Astrocyte of the spinal cord (primary cell): ENCODE data around the gene CASZ1.

Experiments used
- DNase-seq: peaks from one replicate; pipeline ENCODE4 v3.0.0; 2011; ENCODE audit warnings: low read depth, low spot score
- H3K4me3 ChIP-seq: 2 replicates; pipeline ENCODE4 v1.5.1; 2011; ENCODE audit warnings: low read depth, mild to moderate bottlenecking, low read length, moderate library complexity
- in situ Hi-C: cut with HindIII; loops from 2 replicates; pipeline ENCODE4 v1.10.0; 2017; ENCODE audit warnings: low sequenced_read_pairs
- TF ChIP-seq, protein P1 (sequence below): IDR thresholded peaks from 2 replicates; pipeline ENCODE4 v1.5.1; 2012; ENCODE audit warnings: low read depth, mild to moderate bottlenecking, low read length, inconsistent platforms

CASZ1 gene

DNA sequence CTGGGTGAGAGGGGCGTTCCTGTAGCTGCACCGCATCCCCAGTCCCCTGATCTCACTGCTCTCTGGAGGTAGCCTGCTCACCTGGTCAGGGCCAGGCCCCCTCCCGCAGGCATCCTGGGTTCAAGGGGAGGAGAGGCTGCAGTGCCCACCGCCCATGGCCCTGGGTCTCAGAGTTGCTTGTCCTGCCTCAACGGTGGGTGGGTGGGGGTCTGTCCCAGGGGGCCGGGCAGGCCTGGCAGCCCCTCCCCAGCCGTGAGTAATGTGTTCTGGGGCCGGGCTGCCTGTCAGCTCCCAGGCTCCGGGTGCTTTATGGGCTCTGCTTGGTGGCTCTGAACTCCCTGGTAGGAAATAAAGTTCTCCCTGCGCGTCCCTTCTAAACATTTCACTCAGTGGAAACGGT is 126.9 kb downstream of the CASZ1 start:
- no peak for DNase-seq
- in situ Hi-C loops = no loop called here
- TF ChIP-seq, protein P1, sequence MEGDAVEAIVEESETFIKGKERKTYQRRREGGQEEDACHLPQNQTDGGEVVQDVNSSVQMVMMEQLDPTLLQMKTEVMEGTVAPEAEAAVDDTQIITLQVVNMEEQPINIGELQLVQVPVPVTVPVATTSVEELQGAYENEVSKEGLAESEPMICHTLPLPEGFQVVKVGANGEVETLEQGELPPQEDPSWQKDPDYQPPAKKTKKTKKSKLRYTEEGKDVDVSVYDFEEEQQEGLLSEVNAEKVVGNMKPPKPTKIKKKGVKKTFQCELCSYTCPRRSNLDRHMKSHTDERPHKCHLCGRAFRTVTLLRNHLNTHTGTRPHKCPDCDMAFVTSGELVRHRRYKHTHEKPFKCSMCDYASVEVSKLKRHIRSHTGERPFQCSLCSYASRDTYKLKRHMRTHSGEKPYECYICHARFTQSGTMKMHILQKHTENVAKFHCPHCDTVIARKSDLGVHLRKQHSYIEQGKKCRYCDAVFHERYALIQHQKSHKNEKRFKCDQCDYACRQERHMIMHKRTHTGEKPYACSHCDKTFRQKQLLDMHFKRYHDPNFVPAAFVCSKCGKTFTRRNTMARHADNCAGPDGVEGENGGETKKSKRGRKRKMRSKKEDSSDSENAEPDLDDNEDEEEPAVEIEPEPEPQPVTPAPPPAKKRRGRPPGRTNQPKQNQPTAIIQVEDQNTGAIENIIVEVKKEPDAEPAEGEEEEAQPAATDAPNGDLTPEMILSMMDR = no peak
- H3K4me3 ChIP-seq = no peak overlapping the region

DNA sequence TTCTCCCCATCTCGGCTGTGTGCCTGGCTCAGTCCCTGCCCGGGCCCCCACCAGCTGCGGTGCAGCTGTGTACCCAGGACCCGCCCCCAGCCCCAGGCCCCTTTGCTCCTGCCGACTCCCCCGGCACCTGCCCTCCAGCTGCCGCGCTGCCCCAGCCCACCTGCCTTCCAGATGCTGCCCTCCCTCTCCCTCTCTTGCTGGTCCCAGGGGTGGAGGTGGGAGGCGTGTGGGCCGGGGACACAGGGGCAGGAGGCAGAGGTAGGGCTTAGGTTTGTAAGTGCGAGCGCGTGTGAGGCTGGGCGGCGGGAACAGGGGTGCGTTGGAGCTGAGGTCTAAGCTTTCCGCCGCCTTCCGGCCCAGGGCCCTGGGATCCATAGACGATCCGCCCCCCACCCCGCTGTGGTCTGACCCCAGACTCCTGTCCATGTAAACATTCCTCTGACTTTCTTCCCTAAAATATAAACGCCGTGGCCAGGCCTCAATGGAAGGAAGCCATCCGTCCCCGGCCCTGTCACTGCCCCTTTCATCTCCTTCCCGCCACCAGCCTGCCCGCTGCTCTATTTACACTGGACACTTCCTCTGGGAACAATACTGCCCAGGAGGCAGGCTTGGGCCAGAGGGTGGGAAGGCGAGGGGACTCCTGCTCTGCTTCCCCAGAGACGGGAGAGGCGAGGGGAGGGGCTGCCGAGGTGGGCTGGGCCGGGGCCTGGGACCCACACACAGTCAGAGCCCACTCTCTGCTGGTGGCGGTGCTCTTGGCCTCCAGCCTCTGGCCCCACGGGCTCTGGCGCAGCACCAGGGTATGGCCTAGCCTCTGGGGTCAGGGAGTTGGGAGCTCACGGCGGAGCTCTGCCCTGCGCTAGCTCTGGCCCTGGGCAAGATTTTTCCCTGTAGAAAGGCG is 128.3 kb downstream of the CASZ1 start:
- TF ChIP-seq, protein P1 = no peak
- H3K4me3 ChIP-seq = no peak overlapping the region
- no peak for DNase-seq
- in situ Hi-C loops = no loop called here

DNA sequence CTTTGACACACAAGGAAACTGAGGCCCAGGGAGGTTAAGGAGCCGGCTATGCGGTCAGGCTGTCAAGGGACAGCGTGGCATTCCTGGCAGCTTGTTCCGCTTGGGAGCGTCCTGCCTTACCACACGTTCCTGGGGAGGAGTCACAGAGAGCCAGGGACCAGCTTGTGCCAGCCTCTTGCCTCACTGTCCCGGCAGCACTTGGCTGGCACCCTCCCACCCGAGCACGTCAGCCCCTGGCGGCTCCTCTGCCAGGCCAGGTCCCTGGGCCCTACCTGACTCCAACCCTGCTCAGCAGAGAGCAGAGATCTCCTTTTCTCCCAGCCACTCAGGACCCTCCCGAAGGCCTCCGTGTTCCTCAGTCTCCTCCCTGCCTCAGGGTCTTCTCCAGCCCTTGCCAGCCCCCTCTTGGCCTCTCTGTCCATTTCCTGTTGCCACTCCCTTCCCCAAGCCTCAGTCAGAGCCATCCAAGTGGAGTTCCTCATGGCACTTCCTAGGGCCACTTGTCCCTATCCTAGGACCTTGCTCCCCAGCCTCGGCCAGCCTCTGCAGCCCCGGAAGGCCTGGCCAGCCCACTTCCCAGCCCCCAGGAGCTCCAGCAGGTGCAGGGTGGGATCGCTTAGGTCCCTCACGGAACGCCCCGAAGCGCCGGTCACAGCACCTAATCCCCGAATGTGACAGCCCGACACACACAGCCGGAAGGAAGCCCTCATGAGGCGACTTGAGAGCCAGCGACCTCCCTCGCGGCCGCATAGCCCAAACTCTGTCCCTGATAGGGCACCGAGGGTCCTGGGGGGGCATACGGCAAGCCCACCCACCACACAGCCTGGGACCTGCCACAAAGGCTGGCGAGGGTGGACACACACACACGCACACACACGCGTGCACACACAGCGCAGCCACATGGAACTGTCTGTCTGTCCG is 130.3 kb downstream of the CASZ1 start:
- no peak overlapping the region for H3K4me3 ChIP-seq
- no peak for DNase-seq
- in situ Hi-C loops = no loop called here
- TF ChIP-seq, protein P1 = no peak

DNA sequence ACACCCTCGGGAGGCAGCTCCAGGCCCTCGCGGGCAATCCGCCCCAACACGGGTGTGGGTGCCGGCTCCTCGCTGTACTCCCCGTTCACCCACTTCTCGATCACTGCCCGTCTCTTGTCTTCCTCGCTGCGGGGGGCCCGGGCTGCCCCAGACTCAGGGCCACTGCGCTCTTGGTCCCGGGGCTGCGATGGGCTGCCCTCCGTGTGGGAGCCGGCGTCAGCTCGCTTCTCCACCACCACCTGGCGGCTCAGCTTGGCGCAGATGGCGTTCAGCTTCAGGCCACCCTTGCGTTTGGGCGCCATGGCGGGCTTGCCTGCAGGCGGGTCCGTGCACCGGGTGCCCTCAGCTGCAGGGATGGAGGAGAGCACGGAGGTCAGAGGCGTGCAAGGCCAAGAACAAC is 131.2 kb downstream of the CASZ1 start:
- no peak for DNase-seq
- TF ChIP-seq, protein P1 = no peak
- H3K4me3 ChIP-seq = no peak overlapping the region
- in situ Hi-C loops = no loop called here

DNA sequence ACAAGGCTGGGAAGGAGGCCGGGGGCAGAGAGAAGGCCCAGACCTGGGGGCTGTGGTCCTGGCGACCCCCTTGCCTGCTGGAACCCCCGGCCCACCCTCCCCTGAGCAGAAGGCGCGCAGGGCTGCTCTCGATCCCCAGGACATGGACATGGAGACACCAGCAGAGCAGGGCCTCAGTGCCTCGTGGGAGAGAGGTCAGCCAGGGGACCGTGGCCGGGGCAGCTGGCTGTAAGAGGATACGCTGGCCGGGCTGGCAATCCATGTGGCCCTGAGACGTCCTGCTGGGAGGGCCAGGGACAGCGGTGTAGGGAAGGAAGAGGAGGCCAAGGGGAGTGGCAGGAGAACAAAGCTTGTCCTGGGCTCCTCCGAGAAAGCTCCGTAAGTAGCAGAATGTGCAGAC is 132.2 kb downstream of the CASZ1 start:
- DNase-seq = no peak
- TF ChIP-seq, protein P1 = no peak
- H3K4me3 ChIP-seq = no peak overlapping the region
- in situ Hi-C loops = no loop called here

DNA sequence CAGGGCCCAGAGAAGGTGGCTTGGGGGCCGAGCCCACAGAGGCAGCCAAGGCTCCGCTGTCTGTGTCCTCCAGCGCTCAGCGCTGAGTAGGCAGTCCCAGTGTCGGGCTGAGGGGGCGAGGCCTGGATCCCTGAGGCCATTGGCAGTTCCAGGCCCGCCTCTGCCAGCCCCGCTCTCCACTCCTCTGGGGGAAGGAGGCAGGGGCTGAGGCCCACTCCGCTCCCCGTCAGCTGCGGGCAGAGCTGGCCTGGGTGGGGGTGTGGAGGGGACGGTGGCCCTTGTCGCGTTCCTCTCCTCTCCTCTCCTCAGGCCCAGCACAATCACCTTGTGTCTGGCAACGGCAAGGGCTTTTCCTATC is 132.8 kb downstream of the CASZ1 start:
- in situ Hi-C loops = no loop called here
- TF ChIP-seq, protein P1 = no peak
- DNase-seq = no peak
- H3K4me3 ChIP-seq = no peak overlapping the region
